ENCODE data around the gene CABP4.

CABP4 gene

DNA sequence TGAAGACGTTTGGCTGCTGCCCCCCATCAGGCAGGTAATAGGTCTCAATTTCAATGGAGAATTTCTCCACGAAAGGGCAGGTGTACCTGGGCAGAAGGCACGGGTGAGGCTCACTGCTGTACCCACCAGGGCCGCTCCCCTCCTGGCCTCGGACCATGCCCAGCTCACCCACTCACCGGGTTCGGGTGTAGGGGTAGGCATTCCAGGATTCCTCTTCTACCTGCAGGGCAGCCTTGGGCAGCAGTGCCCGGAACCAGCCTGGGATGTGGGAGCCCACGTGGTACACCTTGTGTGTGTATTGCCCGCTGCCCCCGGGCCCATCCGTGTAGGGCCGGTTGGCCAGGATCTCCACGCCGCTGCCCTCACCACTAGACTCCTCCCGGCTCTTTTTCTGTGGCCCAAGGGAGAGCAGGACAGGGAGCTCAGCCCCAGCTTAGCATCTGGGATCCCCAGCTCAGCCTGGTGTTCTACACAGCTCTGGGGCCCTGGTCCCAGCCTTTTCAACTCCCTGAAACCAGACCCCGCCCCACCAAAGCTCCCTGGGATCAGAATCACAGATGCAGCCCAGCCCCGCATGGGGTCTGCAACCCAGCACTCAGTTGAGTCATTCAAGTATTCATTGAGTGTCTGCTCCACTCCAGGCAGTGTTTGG is 47.3 kb downstream of the CABP4 start:
- Histone ChIP-seq H3K36me3 (no peaks in the 10 kb centered on the region), H3K4me3 (ENCODE audit: low read depth, low read length) (no peak overlapping the region), H3K27me3 (no peaks in the 10 kb centered on the region), H3K4me1 (peaks cover 6% of the 10 kb centered on the region; the same call in 1 of the 2 replicates), H3K9me3 (no peaks in the 10 kb centered on the region)
- TF ChIP-seq, protein P1, sequence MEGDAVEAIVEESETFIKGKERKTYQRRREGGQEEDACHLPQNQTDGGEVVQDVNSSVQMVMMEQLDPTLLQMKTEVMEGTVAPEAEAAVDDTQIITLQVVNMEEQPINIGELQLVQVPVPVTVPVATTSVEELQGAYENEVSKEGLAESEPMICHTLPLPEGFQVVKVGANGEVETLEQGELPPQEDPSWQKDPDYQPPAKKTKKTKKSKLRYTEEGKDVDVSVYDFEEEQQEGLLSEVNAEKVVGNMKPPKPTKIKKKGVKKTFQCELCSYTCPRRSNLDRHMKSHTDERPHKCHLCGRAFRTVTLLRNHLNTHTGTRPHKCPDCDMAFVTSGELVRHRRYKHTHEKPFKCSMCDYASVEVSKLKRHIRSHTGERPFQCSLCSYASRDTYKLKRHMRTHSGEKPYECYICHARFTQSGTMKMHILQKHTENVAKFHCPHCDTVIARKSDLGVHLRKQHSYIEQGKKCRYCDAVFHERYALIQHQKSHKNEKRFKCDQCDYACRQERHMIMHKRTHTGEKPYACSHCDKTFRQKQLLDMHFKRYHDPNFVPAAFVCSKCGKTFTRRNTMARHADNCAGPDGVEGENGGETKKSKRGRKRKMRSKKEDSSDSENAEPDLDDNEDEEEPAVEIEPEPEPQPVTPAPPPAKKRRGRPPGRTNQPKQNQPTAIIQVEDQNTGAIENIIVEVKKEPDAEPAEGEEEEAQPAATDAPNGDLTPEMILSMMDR (IDR thresholded peaks at IDR 0.05; ENCODE audit: low read depth, low read length): no peak
- no peak for DNase-seq

DNA sequence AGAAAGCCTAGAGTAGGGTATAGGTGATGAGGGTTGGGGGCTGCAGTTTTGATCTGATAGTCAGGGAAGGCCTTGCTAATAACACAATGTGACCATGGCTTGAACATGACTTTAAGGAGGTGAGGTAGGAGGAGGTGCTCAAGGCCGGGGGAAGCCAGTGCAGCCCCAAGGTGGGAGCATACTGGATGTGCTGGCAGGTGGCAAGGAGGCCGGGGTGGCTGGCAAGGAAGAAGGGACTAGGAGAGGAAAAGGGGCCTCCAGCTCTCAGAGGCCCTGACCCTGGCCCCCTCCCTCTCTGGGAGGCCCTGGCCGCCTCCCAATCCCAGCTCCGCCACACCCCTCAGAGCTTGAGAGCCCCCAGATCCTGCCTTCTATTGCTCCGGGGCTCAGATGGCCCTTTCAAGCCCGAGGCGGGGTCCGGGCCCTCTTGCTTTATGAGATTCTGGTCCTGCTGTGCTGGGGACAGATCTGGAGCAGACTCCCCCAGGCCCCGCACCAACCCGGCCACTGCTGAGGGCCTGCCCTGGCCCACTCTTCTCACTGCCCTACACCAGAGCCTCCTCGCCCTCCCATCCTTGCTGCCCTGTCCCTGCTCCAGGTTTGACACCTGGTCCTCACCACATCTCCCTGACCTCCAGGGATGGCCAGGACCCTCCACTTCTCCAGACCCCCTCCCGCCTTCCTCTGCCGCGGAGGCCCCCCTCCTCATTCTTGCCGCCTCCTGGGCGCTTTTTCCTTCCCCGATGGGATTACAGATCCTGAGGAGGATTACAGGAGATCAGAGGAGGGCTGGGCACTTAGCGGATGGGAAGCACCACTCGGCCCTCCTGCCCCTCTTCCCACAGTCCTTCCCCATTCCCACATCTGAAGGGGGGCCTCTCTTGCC is 48.2 kb downstream of the CABP4 start:
- Histone ChIP-seq H3K27me3 (no peaks in the 10 kb centered on the region), H3K4me3 (ENCODE audit: low read depth, low read length) (peak overlapping the region; percentile 73), H3K36me3 (no peaks in the 10 kb centered on the region), H3K4me1 (peaks cover 6% of the 10 kb centered on the region; the same call in 1 of the 2 replicates), H3K9me3 (no peaks in the 10 kb centered on the region)
- no peak for DNase-seq
- TF ChIP-seq, protein P1 (IDR thresholded peaks at IDR 0.05; ENCODE audit: low read depth, low read length): no peak

DNA sequence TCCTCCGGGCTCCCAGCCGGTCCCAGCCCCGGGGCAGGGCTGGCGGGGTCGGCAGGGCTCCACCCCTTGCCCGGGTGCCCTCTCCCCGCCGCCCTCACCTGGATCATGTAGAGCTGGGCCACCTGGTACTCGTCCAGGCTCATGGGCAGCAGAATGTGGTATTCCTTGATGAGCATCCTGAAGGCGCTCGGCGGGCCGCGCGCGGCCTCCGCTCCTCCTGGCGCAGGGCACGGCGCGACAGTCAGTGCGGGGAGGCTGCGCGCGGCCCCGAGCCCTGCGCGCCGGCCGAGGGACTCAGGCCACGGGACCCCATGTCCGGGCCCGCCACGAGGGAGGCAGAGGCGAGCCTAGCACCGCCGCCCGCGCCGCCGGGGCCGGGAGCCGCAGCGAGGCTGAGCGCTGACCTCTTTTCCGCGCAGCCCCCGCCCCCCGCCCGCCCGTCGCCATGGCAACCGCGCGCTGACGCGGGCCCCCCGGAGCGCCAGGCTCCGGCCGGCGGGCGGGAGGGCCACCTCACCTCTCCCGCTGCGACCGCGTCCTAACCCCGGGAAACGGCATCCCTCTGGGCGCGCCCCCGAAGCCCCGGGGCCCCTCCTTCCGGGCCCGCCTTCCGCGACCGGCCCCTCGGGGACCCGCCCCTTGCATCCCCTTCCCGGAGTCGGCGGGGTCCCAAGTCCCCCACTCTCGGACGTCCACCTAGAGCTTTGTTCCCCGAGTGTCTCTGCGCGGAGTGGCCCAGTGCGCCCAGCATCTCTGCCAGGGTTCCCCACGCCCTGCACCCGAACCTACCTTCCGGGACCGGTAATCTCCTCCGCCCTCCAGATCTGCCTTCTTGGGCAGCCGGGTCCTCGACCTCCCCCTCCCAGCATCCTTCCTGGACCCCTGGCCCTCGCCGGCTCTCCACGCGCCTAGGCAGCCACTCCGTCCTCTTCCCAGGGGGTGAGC is 49.1 kb downstream of the CABP4 start:
- Histone ChIP-seq H3K36me3 (no peaks in the 10 kb centered on the region), H3K9me3 (no peaks in the 10 kb centered on the region), H3K4me3 (ENCODE audit: low read depth, low read length) (peak overlapping the region; percentile 73), H3K4me1 (peaks cover 6% of the 10 kb centered on the region; the same call in 1 of the 2 replicates), H3K27me3 (no peaks in the 10 kb centered on the region)
- TF ChIP-seq, protein P1 (IDR thresholded peaks at IDR 0.05; ENCODE audit: low read depth, low read length): no peak
- peak; percentile 38 for DNase-seq

DNA sequence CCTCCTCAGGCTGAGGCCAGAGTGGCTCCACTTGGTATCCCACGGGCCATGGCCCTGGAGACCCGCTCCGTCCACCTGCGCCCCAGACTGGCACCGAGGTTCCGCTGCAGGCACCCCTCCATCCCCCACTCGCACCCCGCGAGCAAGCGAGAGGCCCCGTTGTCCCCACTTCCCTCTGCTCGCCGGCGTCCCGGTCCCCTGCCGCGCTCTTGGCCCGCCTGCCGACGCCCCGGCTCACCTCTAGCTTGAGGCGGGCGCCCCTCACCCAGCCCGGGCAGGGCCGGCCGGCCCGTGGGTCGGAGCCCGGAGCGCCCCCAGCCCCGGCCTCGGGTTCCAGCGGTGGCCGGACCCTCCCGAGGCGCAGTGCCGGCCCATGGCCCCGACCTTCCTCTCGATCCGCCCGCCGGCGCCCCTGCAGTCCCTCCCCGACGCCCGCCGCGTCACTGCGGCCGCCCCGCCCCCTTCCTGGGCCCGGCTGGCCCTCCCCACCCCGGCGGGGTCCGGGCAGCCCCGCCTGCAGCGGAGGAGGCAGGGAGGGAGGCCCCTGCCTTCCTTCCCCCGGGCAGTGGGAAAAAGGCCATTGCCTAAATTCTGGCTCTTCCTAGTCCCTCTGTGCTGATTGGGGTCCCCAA is 49.9 kb downstream of the CABP4 start, which contains the start of gene PITPNM1:
TSS of gene PITPNM1 (minus strand) at position 414 of the 632 bp plus-strand sequence. CDS start 1,183 bp downstream, outside the sequence.
- TF ChIP-seq, protein P1 (IDR thresholded peaks at IDR 0.05; ENCODE audit: low read depth, low read length): no peak
- Histone ChIP-seq H3K9me3 (no peaks in the 10 kb centered on the region), H3K36me3 (no peaks in the 10 kb centered on the region), H3K4me1 (peaks cover 6% of the 10 kb centered on the region; the same call in 1 of the 2 replicates), H3K4me3 (ENCODE audit: low read depth, low read length) (peak within 1 kb of the TSS; percentile 73), H3K27me3 (no peaks in the 10 kb centered on the region)
- peak; percentile 62 for DNase-seq

DNA sequence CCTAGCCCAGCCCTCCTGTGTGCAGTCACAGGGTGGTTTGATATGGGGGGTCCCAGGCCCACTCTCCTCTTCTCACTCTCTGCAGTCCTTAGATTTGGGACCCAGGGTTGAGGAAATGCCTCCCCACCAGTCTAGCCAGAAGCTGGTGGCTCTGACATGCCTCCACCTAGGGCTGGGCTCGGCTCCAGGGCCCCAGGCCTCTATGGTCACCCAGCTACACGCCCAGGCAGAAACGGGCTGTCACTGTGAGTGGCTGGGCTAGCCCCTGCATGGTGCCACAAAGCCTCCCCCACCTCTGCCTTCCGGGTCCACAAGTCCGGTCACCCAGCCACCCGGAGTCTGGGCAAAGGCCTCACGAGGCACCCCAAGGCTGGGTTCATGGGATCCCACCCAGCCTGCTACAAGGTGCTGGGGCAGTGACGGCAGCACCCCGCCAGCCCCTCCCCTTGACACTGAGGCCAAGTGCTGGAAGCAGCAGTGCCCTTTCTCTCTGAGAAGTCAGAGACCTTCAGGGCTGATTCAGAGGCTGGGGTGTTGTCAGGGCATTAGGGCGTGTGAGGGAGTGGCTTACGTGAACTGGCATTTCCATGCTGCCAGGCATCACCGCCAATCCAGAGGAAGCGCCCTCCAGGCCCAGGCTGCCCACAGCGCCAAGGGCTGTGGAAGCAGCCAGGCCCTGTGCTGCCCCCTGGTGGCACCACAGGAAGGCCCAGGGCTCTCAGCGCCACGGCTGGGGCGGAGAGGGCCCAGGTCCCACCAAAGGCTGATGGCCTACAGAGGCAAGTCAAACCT is 50.6 kb downstream of the CABP4 start:
- Histone ChIP-seq H3K4me3 (ENCODE audit: low read depth, low read length) (peak overlapping the region; percentile 34), H3K36me3 (no peaks in the 10 kb centered on the region), H3K9me3 (no peaks in the 10 kb centered on the region), H3K4me1 (peaks cover 6% of the 10 kb centered on the region; the same call in 1 of the 2 replicates), H3K27me3 (peaks cover 6% of the 10 kb centered on the region)
- DNase-seq: peak; percentile 94
- TF ChIP-seq, protein P1 (IDR thresholded peaks at IDR 0.05; ENCODE audit: low read depth, low read length): peak; percentile 98

Measured in BE2C (cell line).